ENCODE results near the gene HHATL.
"Not testable (repeated sequence)": the region's sequence is repeated elsewhere in the genome, so short reads cannot be mapped to it uniquely, and the experiment has no call there.

The HHATL gene

GRCh38 chr3:42733501-42734262 lies 31.1 kb upstream of the HHATL start:
- DNase-seq = no peak

GRCh38 chr3:42732829-42733459 lies 30.3 kb upstream of the HHATL start:
- DNase-seq = no peak

- no peak for DNase-seq
These were observed 29.7 kb upstream of the HHATL start for GRCh38 chr3:42732196-42732828.

DNA sequence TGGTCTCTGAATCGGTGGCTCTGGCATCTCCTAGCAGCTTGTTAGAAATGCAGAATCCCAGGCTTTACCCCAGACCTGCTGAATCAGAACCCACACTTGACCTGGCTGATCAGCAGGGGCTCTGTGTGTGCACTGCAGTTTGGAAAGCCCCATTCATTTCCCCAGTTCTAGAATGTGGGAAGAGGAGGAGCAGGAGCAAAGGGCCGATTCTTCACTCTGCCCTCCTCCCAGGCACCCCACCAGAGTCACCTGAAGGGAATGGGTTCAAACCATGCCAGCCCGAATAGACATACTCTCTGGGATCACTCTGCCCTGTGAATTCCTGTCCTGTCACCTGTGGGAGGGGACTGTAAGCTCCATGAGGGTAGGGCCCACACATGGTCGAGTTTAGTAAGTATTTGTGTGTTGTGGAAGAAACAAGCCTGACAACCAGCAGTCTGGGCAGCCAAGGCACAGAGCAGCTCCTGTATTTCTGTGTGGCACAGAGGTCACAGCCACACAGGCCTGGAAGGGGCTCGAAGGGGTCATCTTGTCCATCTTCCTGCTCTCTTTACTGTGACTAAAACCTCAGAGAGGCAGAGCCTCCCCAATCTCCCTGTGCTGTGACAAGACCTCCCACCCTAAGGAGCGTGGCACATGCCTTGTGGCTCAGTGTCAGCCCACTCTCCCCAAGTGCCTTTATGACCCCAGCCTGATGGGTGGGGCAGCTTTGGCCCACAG lies 29.0 kb upstream of the HHATL start:
- no peak for DNase-seq

- DNase-seq = no peak
These were observed 28.3 kb upstream of the HHATL start for GRCh38 chr3:42730706-42731420.

DNA sequence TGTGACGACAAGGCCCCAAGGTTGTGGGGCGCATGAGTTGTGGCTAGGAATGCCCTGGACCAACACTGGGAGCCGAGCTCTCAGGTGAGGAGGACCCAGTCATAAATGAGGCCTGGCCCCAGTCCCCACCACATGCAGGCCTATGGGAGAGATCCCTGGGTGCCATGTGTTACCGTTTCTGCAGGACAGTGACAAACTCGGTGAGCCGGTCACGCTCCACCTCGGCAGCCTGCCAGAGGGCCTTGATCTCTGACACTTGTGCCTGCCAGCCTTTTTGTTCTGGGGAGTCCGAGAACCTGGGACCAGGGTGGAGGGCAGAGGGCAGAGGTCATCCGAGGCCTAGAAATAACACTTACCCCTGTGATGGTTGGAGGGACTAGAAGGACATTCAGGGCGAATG lies 27.7 kb upstream of the HHATL start:
- DNase-seq = no peak

DNA sequence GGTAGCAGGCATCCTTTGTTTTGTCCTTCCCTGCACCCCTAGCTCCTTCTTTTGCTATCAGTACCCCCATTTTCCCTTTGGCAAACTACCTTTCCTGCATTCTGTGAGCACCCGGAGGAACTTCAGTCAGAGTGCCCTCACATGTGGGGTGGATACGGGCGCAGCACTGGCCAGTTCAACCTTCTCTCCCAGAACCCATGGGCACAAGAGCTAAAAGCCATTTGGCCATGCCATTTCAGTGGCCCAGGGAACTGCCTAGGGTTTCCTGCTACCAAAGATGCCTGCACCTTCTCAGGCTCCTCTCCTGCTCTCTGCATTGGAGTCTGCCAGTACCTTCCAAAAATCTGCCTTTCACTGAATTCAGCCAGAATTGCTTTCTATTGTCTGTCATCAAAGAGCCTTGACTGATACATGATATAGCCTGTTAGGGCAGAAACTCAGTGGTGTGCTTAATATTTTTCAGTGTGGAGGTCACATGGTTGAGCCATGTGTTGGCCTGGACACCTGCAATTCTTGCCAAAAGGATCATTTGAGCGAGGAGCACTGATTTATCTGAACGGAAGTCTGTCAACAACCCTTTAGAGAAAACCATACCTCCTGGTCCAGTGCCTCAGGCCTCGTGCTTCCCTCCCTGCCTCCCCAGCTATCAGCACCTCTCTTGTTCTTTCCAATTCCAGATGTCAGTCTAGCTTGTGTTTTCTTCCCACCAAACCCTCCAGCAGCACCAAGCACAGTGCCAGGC lies 27.0 kb upstream of the HHATL start:
- DNase-seq = no peak

GRCh38 chr3:42728668-42729364 lies 26.2 kb upstream of the HHATL start:
- DNase-seq = no peak

GRCh38 chr3:42728056-42728455 lies 25.5 kb upstream of the HHATL start:
- no peak for DNase-seq

DNA sequence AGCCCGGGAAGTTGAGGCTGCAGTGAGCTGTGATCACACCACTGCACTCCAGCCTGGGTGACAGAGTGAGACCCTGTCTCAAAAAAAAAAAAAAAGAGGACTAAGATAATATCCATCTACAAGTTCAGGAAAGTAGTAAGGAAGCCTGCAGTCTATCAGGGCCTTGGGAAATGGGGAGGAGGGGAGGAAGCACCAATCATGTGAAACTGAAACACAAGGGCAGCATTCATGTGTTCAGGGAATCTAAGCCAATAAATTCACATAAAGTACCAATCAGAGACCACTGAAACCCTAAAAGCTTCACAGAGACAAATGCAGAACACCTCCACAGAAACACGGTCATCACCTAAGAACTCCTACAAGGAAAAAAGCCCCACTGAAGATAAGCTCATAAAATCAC lies 22.9 kb upstream of the HHATL start:
- no peak for DNase-seq

DNA sequence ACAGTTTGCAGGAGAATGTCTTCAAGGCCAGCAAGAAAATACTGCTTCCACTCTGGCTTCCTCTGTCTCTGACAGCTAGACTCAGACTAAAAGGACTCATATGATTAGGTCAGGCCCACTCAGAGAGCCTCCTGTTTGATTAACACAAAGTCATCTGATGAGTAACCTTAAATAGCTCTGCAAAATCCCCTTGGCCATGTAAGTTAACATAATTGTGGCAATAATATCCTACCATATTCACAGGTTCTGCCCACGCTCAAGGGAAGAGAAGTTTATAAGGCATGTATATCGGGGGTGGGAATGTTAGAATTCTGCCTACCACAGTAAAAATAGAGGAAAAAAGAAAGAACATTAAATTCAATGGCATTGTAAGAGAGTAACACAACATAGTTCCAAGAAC lies 20.6 kb upstream of the HHATL start:
- DNase-seq = no peak

- not testable (repeated sequence) for DNase-seq
These were observed 19.8 kb upstream of the HHATL start for GRCh38 chr3:42722442-42722841.

DNA sequence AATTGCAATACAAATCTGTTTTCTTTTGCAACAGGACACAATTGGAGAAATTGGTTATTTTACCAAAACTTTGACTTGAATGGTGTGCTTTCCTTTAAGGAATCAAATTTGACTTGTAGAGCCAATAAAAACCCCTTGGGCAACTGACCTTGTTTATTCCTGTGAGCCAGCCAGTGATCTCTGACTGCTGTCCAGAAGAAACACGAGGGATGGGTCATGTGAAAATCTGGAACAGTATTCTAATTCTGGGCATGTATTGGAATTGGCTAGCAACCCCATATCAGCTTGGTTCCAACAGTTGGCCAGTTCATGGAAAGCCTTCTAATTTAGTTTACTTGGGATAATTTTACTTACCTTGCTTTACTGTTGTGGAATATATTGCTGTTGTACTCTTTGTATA lies 19.1 kb upstream of the HHATL start:
- no peak for DNase-seq

DNA sequence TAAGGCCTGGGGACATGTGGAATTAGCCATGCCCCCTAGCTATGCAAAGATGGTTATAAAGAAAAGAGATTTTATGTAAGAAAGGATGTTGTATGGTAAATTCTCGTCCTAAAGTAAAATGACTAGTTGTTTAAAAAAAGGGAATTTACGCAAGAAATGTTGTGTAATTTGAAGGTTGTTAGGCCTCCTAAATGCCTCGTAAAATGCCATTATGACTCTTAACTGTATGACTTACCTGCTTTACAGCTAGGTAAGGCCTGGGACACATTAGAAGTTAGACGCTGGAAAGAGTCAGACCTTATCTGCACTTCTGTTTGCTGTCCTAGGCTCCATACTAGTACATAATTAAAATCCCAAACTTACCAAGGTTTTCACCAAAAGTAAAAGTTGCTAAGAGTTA lies 17.5 kb upstream of the HHATL start:
- no peak for DNase-seq

- no peak for DNase-seq
These were observed 16.4 kb upstream of the HHATL start for GRCh38 chr3:42719002-42719401.

GRCh38 chr3:42718338-42718737 lies 15.7 kb upstream of the HHATL start:
- DNase-seq = no peak

GRCh38 chr3:42717306-42717705 lies 14.7 kb upstream of the HHATL start:
- DNase-seq = no peak

DNA sequence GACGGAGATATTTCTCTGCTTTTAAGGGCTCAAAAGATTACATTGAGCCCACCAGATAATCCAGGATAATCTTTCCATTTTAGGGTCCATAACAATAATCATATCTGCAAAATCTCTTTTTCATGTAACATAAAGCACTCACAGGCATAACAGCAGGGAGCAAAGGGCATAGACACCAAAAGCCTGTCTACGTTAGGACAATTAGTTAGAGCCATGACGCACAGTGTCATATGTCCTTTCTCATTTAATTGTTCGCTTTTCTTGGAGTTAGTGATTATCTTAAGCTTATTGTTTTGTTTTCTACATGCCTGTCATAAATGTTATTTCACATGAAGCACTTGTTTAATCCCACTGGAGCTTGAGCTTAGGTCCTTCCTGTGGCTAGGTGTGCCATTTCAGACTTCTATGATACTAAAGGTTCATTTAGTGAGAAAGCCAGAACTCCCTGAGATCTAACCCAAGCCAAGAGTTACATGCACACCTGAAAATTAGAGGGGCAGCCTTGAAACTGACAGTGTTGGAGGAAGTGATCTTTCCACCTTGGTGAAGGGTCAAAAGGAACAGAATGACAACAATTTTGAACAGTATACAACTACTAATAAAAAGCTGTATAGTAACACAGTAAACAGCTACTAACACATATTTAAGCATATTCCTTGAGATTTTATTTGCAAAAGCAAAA lies 11.7 kb upstream of the HHATL start:
- DNase-seq = no peak

DNA sequence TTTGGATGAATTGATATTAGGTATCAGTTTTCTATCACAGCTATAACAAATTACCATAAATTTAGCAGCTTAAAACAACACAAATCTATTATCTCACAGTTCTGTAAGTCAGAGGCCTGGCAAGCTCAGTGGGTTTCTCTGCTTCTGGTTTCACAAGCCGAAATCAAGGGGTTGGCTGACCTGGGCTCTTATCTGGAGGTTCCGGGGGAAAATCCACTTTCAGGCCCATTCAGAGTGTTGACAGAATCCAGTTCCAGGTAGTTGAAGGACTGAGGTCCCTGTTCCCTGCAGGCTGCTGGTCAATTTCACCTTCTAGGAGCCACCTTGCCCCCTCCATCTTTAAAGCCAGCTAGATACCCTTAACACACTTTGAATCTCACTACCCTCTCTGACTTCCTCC lies 11.1 kb upstream of the HHATL start:
- DNase-seq = no peak

- DNase-seq = no peak
These were observed 10.2 kb upstream of the HHATL start for GRCh38 chr3:42712688-42713372.

DNA sequence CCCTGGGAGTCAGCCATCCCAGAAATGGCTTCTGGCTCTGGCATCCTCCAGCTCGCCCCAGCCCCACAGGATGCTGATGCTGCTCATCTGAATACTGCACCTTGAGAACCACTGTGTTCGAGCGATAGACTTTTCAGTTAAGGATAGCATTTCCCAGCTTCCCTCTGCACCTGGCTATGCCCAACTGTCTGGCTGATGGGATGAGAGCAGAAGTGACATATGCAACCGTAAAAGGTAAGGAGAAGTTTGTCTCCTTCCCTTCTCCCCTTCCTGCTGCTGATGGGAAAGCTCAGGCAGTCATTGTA lies 9.7 kb upstream of the HHATL start:
- no peak for DNase-seq

All from NCI-H1436 (cell line).